GM19467 (cell line): ENCODE results near the gene SPANXN2.
"Not testable (repeated sequence)": the region's sequence is repeated elsewhere in the genome, so short reads cannot be mapped to it uniquely, and the experiment has no call there.

Experiments used
- ATAC-seq: cut with Tn5 transposase; IDR thresholded peaks from one replicate; pipeline ENCODE4 v1.9.1; 2021; ENCODE audit warnings: mild to moderate bottlenecking, moderate library complexity; ENCODE audit not compliant: unreplicated experiment

Gene SPANXN2

GRCh38 chrX:143720652-143721051 lies at the start of gene SPANXN2:
TSS of gene SPANXN2 (minus strand) at chrX:143720752. CDS start at chrX:143720668, 84 bp downstream.
- not testable (repeated sequence) for ATAC-seq

- no peak for ATAC-seq
Measured at GRCh38 chrX:143768976-143769375, 48.4 kb upstream of the SPANXN2 start.

GRCh38 chrX:143767789-143768188 lies 47.2 kb upstream of the SPANXN2 start:
- ATAC-seq = not testable (repeated sequence)

GRCh38 chrX:143757887-143758286 lies 37.3 kb upstream of the SPANXN2 start:
- no peak for ATAC-seq

GRCh38 chrX:143757375-143757774 lies 36.8 kb upstream of the SPANXN2 start:
- ATAC-seq = no peak

- ATAC-seq = no peak
Measured at GRCh38 chrX:143754183-143754582, 33.6 kb upstream of the SPANXN2 start.

GRCh38 chrX:143733866-143734265 lies 13.3 kb upstream of the SPANXN2 start:
- ATAC-seq = no peak

- no peak for ATAC-seq
Measured at GRCh38 chrX:143726296-143726695, 5.7 kb upstream of the SPANXN2 start.

- no peak for ATAC-seq
Measured at GRCh38 chrX:143701460-143701859, 19.1 kb downstream of the SPANXN2 start.

- ATAC-seq = no peak
Measured at GRCh38 chrX:143694885-143695284, 25.7 kb downstream of the SPANXN2 start.

- no peak for ATAC-seq
Measured at GRCh38 chrX:143683486-143683885, 37.1 kb downstream of the SPANXN2 start.

GRCh38 chrX:143674926-143675325 lies 45.6 kb downstream of the SPANXN2 start:
- ATAC-seq = no peak

GRCh38 chrX:143669395-143669794 lies 51.2 kb downstream of the SPANXN2 start:
- ATAC-seq = no peak

GRCh38 chrX:143664302-143664701 lies 56.2 kb downstream of the SPANXN2 start:
- no peak for ATAC-seq

GRCh38 chrX:143663755-143664154 lies 56.8 kb downstream of the SPANXN2 start:
- no peak for ATAC-seq
